WTC11 (cell line): ENCODE results near the gene MGARP. TPM values are rescaled to one million over a fixed set of nuclear protein-coding genes. Genes with fewer than 3 reads are reported as not detected.

Source experiments
- ATAC-seq: fragments of 200-7000 bp; cut with Tn5 transposase; 2 replicates; pipeline ENCODE4 v1.10.0; 2021; ENCODE audit warnings: mild to moderate bottlenecking, moderate library complexity
- CTCF ChIA-PET: fragments of 300-600 bp; sonication (Branson Sonifier 250); formaldehyde crosslinking; loops from one replicate; lab custom pipeline; 2021; ENCODE audit warnings: antibody characterized with exemption; lab: Charles Lee
- POLR2A ChIA-PET: fragments of 350-600 bp; sonication (Branson Sonifier 250); formaldehyde crosslinking; loops from one replicate; lab custom pipeline; 2021; ENCODE audit warnings: antibody characterized with exemption; lab: Charles Lee
- DNase-seq: peaks from one replicate; pipeline ENCODE4 v3.0.0; 2021; ENCODE audit warnings: low spot score
- H3K27ac Mint-ChIP-seq: 2 replicates; pipeline ENCODE4 v1.8.0; 2021; ENCODE audit warnings: mixed read lengths
- H3K27me3 Mint-ChIP-seq: 2 replicates; pipeline ENCODE4 v1.8.0; 2021; ENCODE audit warnings: low read depth, mild to moderate bottlenecking, moderate library complexity, mixed read lengths
- H3K36me3 Mint-ChIP-seq: 2 replicates; pipeline ENCODE4 v1.8.0; 2021; ENCODE audit warnings: mixed read lengths
- H3K4me1 Mint-ChIP-seq: 2 replicates; pipeline ENCODE4 v1.8.0; 2022; ENCODE audit warnings: mixed read lengths
- H3K4me3 Mint-ChIP-seq: 2 replicates; pipeline ENCODE4 v1.8.0; 2021; ENCODE audit warnings: mild to moderate bottlenecking, moderate library complexity, mixed read lengths
- H3K9me3 Mint-ChIP-seq: 2 replicates; pipeline ENCODE4 v1.8.0; 2021; ENCODE audit warnings: mixed read lengths
- CBFB ChIP-seq: sonication (generic); formaldehyde crosslinking; IDR thresholded peaks from 2 replicates; pipeline ENCODE4 v1.8.1; 2022; ENCODE audit warnings: mild to moderate bottlenecking, low read depth, missing genetic modification reagents
- ELF4 ChIP-seq: sonication (generic); formaldehyde crosslinking; IDR thresholded peaks from 2 replicates; pipeline ENCODE4 v1.8.1; 2022; ENCODE audit warnings: low read depth, mild to moderate bottlenecking, moderate library complexity, missing genetic modification reagents
- FOXJ3 ChIP-seq: sonication (generic); formaldehyde crosslinking; IDR thresholded peaks from 2 replicates; pipeline ENCODE4 v1.9.0; 2021; ENCODE audit warnings: missing genetic modification reagents, mild to moderate bottlenecking, borderline replicate concordance
- FOXK1 ChIP-seq: sonication (generic); formaldehyde crosslinking; IDR thresholded peaks from 2 replicates; pipeline ENCODE4 v1.8.0; 2022; ENCODE audit warnings: mild to moderate bottlenecking, moderate library complexity, missing genetic modification reagents
- FOXP1 ChIP-seq: sonication (generic); formaldehyde crosslinking; IDR thresholded peaks from 2 replicates; pipeline ENCODE4 v1.8.0; 2022; ENCODE audit warnings: missing genetic modification reagents, mild to moderate bottlenecking, moderate library complexity, borderline replicate concordance
- GABPB1 ChIP-seq: sonication (generic); formaldehyde crosslinking; IDR thresholded peaks from 2 replicates; pipeline ENCODE4 v1.8.1; 2023; ENCODE audit warnings: mild to moderate bottlenecking, missing genetic modification reagents
- GTF2I ChIP-seq: fragments of 250-450 bp; sonication (Bioruptor Pico); conservative IDR thresholded peaks from 2 replicates; pipeline ENCODE4 v1.4.0; 2021; ENCODE audit warnings: mild to moderate bottlenecking
- IRF2 ChIP-seq: sonication (generic); formaldehyde crosslinking; IDR thresholded peaks from 2 replicates; pipeline ENCODE4 v1.8.0; 2022; ENCODE audit warnings: low read depth, missing genetic modification reagents, borderline replicate concordance
- NR1H2 ChIP-seq: sonication (generic); formaldehyde crosslinking; IDR thresholded peaks from 2 replicates; pipeline ENCODE4 v1.9.0; 2021; ENCODE audit warnings: mild to moderate bottlenecking, moderate library complexity, missing genetic modification reagents
- NR2C2 ChIP-seq: sonication (generic); formaldehyde crosslinking; IDR thresholded peaks from 2 replicates; pipeline ENCODE4 v1.8.0; 2022; ENCODE audit warnings: mild to moderate bottlenecking, missing genetic modification reagents
- NR3C1 ChIP-seq: sonication (generic); formaldehyde crosslinking; conservative IDR thresholded peaks from 2 replicates; pipeline ENCODE4 v1.8.1; 2023; ENCODE audit warnings: low read depth, mild to moderate bottlenecking, missing genetic modification reagents
- TP53 ChIP-seq: sonication (generic); formaldehyde crosslinking; IDR thresholded peaks from 2 replicates; pipeline ENCODE4 v1.8.1; 2023; ENCODE audit warnings: mild to moderate bottlenecking, missing genetic modification reagents
- USF1 ChIP-seq: sonication (generic); formaldehyde crosslinking; IDR thresholded peaks from 2 replicates; pipeline ENCODE4 v1.8.0; 2022; ENCODE audit warnings: mild to moderate bottlenecking, missing genetic modification reagents
- ZNF232 ChIP-seq: sonication (generic); formaldehyde crosslinking; IDR thresholded peaks from 2 replicates; pipeline ENCODE4 v1.8.0; 2022; ENCODE audit warnings: mild to moderate bottlenecking, missing genetic modification reagents
- ZNF416 ChIP-seq: fragments of 250-450 bp; sonication (Bioruptor Pico); IDR thresholded peaks from 2 replicates; pipeline ENCODE4 v1.9.0; 2021; ENCODE audit warnings: mild to moderate bottlenecking, inconsistent platforms
- ZNF532 ChIP-seq: fragments of 250-450 bp; sonication (Bioruptor Pico); IDR thresholded peaks from 2 replicates; pipeline ENCODE4 v1.9.0; 2021; ENCODE audit warnings: mild to moderate bottlenecking, borderline replicate concordance
- total RNA-seq: library from RNA; stranded (reverse); gene quantifications from 3 replicates; pipeline ENCODE4 v1.2.3, GENCODE V29; 2021
- TF ChIP-seq, protein P1 (sequence below): sonication (generic); formaldehyde crosslinking; IDR thresholded peaks from 2 replicates; pipeline ENCODE4 v1.8.1; 2022; ENCODE audit warnings: mild to moderate bottlenecking, moderate library complexity, missing genetic modification reagents
- TF ChIP-seq, protein P2 (sequence below): sonication (generic); formaldehyde crosslinking; IDR thresholded peaks from 2 replicates; pipeline ENCODE4 v1.8.1; 2022; ENCODE audit warnings: missing genetic modification reagents, borderline replicate concordance
- TF ChIP-seq, protein P3 (sequence below): sonication (generic); formaldehyde crosslinking; IDR thresholded peaks from 2 replicates; pipeline ENCODE4 v1.8.1; 2023; ENCODE audit warnings: mild to moderate bottlenecking, missing genetic modification reagents

Gene MGARP
- total RNA-seq, 1 experiment from 2014 or later: 4.6 TPM

DNA sequence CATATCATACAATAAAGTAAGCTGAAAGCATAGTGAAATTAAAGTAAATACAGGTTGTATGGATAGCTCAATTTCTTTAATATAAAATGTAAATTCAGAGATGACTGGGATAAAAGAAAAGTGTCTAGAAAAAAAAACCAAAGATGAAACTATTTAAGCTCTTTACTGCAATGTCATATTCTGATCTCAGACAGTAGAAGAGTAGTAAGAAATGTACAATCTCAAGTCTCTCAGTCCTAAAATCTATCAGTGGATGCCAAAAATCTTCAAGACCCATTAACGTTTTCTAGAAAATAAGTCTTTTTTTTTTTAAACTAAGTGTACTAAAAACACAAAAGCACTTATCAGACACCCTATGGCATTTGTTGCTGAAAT, 13.8 kb downstream of the MGARP start:
- H3K4me1 Mint-ChIP-seq: peaks cover 20% of the 10 kb centered on the region
- H3K27me3 Mint-ChIP-seq: no peaks in the 10 kb centered on the region
- TF ChIP-seq NR3C1 (CRISPR knock-in tag) (no peak), IRF2 (CRISPR knock-in tag) (no peak), NR2C2 (no peak), GABPB1 (CRISPR knock-in tag) (no peak), FOXJ3 (CRISPR knock-in tag) (no peak), FOXP1 (CRISPR knock-in tag) (no peak), GTF2I (CRISPR knock-in tag) (no peak), ZNF416 (no peak), USF1 (CRISPR knock-in tag) (no peak), ZNF232 (no peak), ELF4 (no peak), TP53 (CRISPR knock-in tag) (no peak), FOXK1 (CRISPR knock-in tag) (no peak), CBFB (no peak), ZNF532 (no peak), NR1H2 (CRISPR knock-in tag) (no peak)
- TF ChIP-seq, protein P1, sequence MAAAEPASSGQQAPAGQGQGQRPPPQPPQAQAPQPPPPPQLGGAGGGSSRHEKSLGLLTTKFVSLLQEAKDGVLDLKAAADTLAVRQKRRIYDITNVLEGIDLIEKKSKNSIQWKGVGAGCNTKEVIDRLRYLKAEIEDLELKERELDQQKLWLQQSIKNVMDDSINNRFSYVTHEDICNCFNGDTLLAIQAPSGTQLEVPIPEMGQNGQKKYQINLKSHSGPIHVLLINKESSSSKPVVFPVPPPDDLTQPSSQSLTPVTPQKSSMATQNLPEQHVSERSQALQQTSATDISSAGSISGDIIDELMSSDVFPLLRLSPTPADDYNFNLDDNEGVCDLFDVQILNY (CRISPR knock-in tag): no peak
- TF ChIP-seq, protein P2, sequence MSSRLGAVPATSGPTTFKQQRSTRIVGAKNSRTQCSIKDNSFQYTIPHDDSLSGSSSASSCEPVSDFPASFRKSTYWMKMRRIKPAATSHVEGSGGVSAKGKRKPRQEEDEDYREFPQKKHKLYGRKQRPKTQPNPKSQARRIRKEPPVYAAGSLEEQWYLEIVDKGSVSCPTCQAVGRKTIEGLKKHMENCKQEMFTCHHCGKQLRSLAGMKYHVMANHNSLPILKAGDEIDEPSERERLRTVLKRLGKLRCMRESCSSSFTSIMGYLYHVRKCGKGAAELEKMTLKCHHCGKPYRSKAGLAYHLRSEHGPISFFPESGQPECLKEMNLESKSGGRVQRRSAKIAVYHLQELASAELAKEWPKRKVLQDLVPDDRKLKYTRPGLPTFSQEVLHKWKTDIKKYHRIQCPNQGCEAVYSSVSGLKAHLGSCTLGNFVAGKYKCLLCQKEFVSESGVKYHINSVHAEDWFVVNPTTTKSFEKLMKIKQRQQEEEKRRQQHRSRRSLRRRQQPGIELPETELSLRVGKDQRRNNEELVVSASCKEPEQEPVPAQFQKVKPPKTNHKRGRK (CRISPR knock-in tag): no peak
- TF ChIP-seq, protein P3, sequence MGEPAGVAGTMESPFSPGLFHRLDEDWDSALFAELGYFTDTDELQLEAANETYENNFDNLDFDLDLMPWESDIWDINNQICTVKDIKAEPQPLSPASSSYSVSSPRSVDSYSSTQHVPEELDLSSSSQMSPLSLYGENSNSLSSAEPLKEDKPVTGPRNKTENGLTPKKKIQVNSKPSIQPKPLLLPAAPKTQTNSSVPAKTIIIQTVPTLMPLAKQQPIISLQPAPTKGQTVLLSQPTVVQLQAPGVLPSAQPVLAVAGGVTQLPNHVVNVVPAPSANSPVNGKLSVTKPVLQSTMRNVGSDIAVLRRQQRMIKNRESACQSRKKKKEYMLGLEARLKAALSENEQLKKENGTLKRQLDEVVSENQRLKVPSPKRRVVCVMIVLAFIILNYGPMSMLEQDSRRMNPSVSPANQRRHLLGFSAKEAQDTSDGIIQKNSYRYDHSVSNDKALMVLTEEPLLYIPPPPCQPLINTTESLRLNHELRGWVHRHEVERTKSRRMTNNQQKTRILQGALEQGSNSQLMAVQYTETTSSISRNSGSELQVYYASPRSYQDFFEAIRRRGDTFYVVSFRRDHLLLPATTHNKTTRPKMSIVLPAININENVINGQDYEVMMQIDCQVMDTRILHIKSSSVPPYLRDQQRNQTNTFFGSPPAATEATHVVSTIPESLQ (CRISPR knock-in tag): no peak
- POLR2A ChIA-PET: no interaction called here
- DNase-seq: no peak
- ATAC-seq: no peak
- no peaks in the 10 kb centered on the region for H3K9me3 Mint-ChIP-seq
- H3K36me3 Mint-ChIP-seq: no peaks in the 10 kb centered on the region
- H3K27ac Mint-ChIP-seq: no peak overlapping the region
- CTCF ChIA-PET: no interaction called here
- no peak overlapping the region for H3K4me3 Mint-ChIP-seq
